Ectodermal cell (in vitro differentiated cells): ENCODE data around the gene PANK2.

Experiments used
- H3K27ac ChIP-seq: 2 replicates; pipeline ENCODE4 v1.7.0; 2013; ENCODE audit warnings: mild to moderate bottlenecking, low read depth, low read length; ENCODE audit not compliant: insufficient read depth, poor library complexity, severe bottlenecking
- H3K27me3 ChIP-seq: 2 replicates; pipeline ENCODE4 v1.7.0; 2013; ENCODE audit warnings: mild to moderate bottlenecking, low read length; ENCODE audit not compliant: insufficient read depth, control insufficient read depth, poor library complexity, severe bottlenecking
- H3K36me3 ChIP-seq: one replicate; pipeline ENCODE4 v1.7.0; 2013; ENCODE audit warnings: low read length; ENCODE audit not compliant: control insufficient read depth, insufficient read depth
- H3K4me1 ChIP-seq: one replicate; pipeline ENCODE4 v1.7.0; 2013; ENCODE audit warnings: low read length; ENCODE audit not compliant: control insufficient read depth, insufficient read depth
- H3K4me3 ChIP-seq: 2 replicates; pipeline ENCODE4 v1.7.0; 2013; ENCODE audit warnings: low read depth, low read length, control low read depth; ENCODE audit not compliant: insufficient read depth
- H3K9me3 ChIP-seq: 2 replicates; pipeline ENCODE4 v1.7.0; 2013; ENCODE audit warnings: mild to moderate bottlenecking, low read length, moderate library complexity; ENCODE audit not compliant: control insufficient read depth
- WGBS, 2 experiments: methylation state at CpG; one replicate each; pipeline ENCODE4 v1.1.7; 2013; ENCODE audit warnings: missing lambda C conversion rate in 2 of 2; 5-methylcytosine and 5-hydroxymethylcytosine counted together

The PANK2 gene

GRCh38 chr20:3911956-3912355, 22.8 kb downstream of the PANK2 start:
- 96 to 98% methylated on average over 2 of the region's 2 CpGs for WGBS, 2 experiments

GRCh38 chr20:3914446-3914845, 25.3 kb downstream of the PANK2 start:
- Histone ChIP-seq H3K27ac (no peak overlapping the region), H3K27me3 (no peaks in the 10 kb centered on the region), H3K36me3 (peaks cover 46% of the 10 kb centered on the region), H3K9me3 (no peaks in the 10 kb centered on the region), H3K4me3 (no peak overlapping the region), H3K4me1 (no peaks in the 10 kb centered on the region)
- 92 to 95% methylated on average over 2 of the region's 2 CpGs for WGBS, 2 experiments

More at GRCh38 chr20:3911956-3912355, 22.8 kb downstream of the PANK2 start:
- Histone ChIP-seq H3K9me3 (no peaks in the 10 kb centered on the region), H3K27me3 (no peaks in the 10 kb centered on the region), H3K27ac (no peak overlapping the region), H3K36me3 (peaks cover 61% of the 10 kb centered on the region), H3K4me3 (no peak overlapping the region), H3K4me1 (no peaks in the 10 kb centered on the region)

- Histone ChIP-seq H3K27ac (no peak overlapping the region), H3K36me3 (peaks cover 45% of the 10 kb centered on the region), H3K4me1 (no peaks in the 10 kb centered on the region), H3K9me3 (no peaks in the 10 kb centered on the region), H3K4me3 (no peak overlapping the region), H3K27me3 (no peaks in the 10 kb centered on the region)
- 87 to 99% methylated on average over 2 of the region's 2 CpGs for WGBS, 2 experiments
Observed at GRCh38 chr20:3915691-3916090, 26.5 kb downstream of the PANK2 start.

DNA sequence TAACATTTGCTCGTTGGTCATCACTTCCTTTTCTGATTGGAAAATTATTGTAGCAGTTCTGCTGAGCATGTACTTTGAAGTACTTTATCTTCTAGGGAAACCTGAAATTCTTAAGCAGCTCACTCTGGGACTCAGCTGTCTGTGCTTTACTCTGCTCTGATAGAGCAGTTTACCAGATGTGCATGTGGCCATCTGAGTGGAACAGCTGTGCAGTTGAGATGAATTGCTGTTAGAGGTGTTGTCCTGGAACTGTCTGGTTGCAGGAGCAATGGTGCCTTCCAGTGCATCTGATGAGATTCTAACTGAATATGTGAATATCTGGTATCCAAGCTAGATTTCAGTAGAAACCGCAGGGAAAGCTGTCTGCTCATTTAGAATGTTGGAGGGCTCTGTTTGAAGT, 27.2 kb downstream of the PANK2 start:
- peaks cover 39% of the 10 kb centered on the region for H3K36me3 ChIP-seq
- H3K4me1 ChIP-seq = no peaks in the 10 kb centered on the region
- no peaks in the 10 kb centered on the region for H3K9me3 ChIP-seq
- H3K27ac ChIP-seq = no peak overlapping the region
- no peaks in the 10 kb centered on the region for H3K27me3 ChIP-seq
- WGBS, 2 experiments = 97% methylated on average over 2 of the region's 2 CpGs
- H3K4me3 ChIP-seq = no peak overlapping the region

DNA sequence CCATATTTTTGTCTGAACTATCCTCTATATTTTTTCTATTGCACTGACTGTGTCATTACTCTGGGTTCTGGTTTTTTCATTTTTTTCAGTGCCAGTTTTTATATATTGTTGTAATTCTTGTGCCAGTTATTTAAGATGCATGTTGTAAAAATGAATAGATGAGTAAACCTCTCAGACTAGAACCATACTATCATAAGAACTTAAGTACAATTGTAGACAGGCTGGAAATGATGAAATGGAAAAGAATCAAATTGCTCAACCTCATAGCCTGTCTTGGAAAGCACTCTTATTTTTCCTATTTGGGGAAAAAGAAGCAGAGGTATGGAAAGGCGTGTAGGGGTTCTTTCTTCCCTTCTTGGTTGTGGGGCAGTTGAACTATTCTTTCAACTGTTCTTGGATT, 30.2 kb downstream of the PANK2 start:
- H3K36me3 ChIP-seq = peaks cover 15% of the 10 kb centered on the region
- H3K4me3 ChIP-seq = no peak overlapping the region
- no peaks in the 10 kb centered on the region for H3K27me3 ChIP-seq
- no peaks in the 10 kb centered on the region for H3K9me3 ChIP-seq
- H3K27ac ChIP-seq = no peak overlapping the region
- no peaks in the 10 kb centered on the region for H3K4me1 ChIP-seq
- WGBS, 2 experiments = 86 to 91% methylated on average over 1 of the region's 1 CpG

GRCh38 chr20:3922223-3922982, 33.2 kb downstream of the PANK2 start:
- H3K9me3 ChIP-seq = no peaks in the 10 kb centered on the region
- H3K4me3 ChIP-seq = no peak overlapping the region
- no peaks in the 10 kb centered on the region for H3K27me3 ChIP-seq
- H3K36me3 ChIP-seq = peaks cover 5% of the 10 kb centered on the region
- peaks cover 12% of the 10 kb centered on the region for H3K4me1 ChIP-seq
- 92 to 93% methylated on average over 13 of the region's 13 CpGs for WGBS, 2 experiments
- no peak overlapping the region for H3K27ac ChIP-seq

DNA sequence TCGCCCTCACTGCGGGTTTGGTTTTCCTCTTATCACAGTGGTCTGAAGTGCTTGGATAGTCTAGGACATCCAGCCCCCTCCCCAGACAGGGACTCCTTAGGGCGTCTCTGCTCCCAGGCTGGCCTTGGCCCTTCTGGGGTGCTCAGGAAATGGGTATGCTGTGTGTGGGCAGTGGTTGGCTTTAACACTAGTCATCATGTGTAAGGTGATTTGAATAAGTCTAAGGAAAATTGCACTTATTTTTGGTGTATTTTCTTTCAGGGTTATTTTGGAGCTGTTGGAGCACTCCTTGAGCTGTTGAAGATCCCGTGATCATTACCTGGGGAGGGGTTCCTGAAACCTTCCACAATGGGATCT, 33.8 kb downstream of the PANK2 start:
- H3K36me3 ChIP-seq = peaks cover 5% of the 10 kb centered on the region
- no peak overlapping the region for H3K4me3 ChIP-seq
- no peak overlapping the region for H3K27ac ChIP-seq
- peaks cover 17% of the 10 kb centered on the region for H3K4me1 ChIP-seq
- no peaks in the 10 kb centered on the region for H3K27me3 ChIP-seq
- H3K9me3 ChIP-seq = no peaks in the 10 kb centered on the region
- 94 to 95% methylated on average over 4 of the region's 4 CpGs for WGBS, 2 experiments

DNA sequence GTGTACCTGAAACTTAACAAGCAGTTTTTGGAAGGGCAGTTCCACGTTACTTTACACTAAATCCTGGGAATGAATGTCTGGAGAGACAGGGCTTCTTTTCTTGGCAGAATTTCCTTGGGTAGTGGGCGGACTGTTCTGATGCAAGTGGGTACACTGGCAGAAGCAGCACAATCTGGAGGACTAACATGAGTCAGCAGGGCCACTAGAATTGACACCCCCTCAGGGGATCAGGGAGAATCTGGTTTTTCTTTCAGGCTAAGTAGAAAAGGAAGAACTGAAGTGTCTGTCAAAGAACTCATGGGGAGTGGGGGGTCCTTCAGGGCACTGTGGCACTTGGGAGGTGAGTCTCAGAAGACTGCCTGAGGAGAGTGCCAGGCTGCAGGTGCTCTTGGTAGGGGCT, 34.6 kb downstream of the PANK2 start:
- peaks cover 17% of the 10 kb centered on the region for H3K4me1 ChIP-seq
- no peak overlapping the region for H3K4me3 ChIP-seq
- no peak overlapping the region for H3K27ac ChIP-seq
- H3K27me3 ChIP-seq = no peaks in the 10 kb centered on the region
- peaks cover 5% of the 10 kb centered on the region for H3K36me3 ChIP-seq
- H3K9me3 ChIP-seq = no peaks in the 10 kb centered on the region
- 94 to 96% methylated on average over 2 of the region's 2 CpGs for WGBS, 2 experiments

DNA sequence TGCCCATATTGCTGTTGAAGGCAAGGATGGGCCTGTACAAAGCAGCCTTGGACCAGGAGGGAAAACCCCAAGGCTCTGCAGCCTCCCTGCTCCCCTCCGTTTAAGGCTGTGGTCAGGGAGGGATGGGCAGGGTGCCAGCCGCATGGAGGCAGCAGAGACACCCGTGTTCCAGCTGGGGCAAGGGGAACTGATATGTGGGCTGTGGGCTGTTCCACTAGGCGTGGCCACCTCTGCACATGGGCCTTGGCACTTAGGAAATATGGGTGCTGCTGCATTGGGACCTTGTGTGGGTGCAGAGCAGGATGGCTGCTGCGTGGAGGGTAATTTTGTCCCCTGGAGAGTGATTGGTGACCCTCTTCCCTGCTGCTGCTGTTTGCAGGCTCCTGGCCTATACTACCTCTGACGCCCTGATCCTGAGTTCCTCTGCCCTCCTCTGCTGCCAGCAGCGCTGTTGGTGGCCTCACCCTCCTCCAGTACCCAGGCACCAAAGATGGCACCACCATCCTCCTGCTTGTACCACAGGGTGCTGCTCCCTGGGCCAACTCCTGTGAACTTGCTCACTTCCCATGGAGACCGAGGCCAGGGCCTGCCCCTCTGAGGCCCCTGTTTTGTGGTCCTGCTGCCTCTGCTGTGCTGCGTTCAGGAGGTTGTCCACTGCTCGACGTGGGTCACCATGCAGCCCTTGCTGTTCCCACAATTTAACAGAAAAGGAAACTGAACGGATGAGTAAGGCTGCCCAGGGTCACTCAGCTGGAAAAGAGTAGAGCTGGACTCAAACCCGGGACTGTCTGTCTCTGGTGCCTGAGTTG, 35.3 kb downstream of the PANK2 start:
- H3K4me3 ChIP-seq = no peak overlapping the region
- H3K27ac ChIP-seq = no peak overlapping the region
- 90 to 91% methylated on average over 13 of the region's 13 CpGs for WGBS, 2 experiments
- peaks cover 17% of the 10 kb centered on the region for H3K4me1 ChIP-seq
- peaks cover 5% of the 10 kb centered on the region for H3K36me3 ChIP-seq
- no peaks in the 10 kb centered on the region for H3K27me3 ChIP-seq
- H3K9me3 ChIP-seq = no peaks in the 10 kb centered on the region

GRCh38 chr20:3925113-3925695, 36.0 kb downstream of the PANK2 start:
- peaks cover 17% of the 10 kb centered on the region for H3K4me1 ChIP-seq
- no peak overlapping the region for H3K27ac ChIP-seq
- H3K27me3 ChIP-seq = no peaks in the 10 kb centered on the region
- H3K36me3 ChIP-seq = peaks cover 5% of the 10 kb centered on the region
- WGBS, 2 experiments = 94% methylated on average over 11 of the region's 11 CpGs
- H3K4me3 ChIP-seq = no peak overlapping the region
- H3K9me3 ChIP-seq = no peaks in the 10 kb centered on the region
